ENCODE results near the gene LRRC3.
A peak's percentile ranks its signal among the peaks of the same experiment; 100 is the strongest.

The LRRC3 gene

DNA sequence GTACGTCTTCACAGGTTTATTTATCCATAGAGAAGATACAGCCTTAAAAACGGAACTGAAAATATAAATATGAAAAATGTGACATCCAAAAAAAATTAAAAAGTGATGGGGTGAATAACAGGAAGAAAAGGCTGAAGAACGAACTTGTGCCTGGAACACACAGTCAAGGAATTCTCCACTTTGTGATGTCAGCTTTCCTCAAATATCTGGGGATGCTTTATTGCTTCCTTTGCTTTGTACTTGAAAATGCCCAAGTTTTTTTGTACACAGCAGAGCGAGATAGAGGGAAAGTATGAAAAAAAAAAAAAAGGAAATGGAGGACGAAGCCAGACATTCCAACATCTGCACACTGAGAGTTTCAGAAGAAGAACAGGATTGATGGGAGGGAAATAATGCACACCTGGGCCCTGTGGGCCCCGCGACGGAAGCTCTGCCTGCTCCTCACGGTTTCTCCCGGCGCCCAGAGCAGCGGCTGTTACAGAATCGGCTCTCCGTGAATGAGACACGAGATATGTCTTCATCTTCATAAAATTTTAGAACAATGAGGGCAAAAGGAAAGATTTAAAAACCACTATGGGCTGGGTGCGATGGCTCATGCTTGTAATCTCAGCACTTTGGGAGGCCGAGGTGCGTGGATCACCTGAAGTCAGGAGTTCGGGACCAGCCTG is 10.0 kb upstream of the LRRC3 start:
- Histone ChIP-seq H3K14ac (ENCODE audit: low read length) (no peak overlapping the region), H2BK5ac (ENCODE audit: low read length) (no peak overlapping the region), H2BK15ac (ENCODE audit: low read length) (no peak overlapping the region), H3K4me1 (ENCODE audit: control insufficient read depth in 2 of 2, insufficient read depth in 1 of 2, low read depth in 1 of 2, low read length in 2 of 2) (peaks cover 5 to 8% of the 10 kb centered on the region in 2 donors), H3K4me3 (ENCODE audit: low read length in 2 of 2) (no peak overlapping the region), H3K4me2 (ENCODE audit: insufficient read depth, low read length, poor library complexity, severe bottlenecking) (no peak overlapping the region), H3K4ac (ENCODE audit: low read length) (no peak overlapping the region), H3K23ac (ENCODE audit: low read depth, low read length, poor library complexity) (no peak overlapping the region), H3K18ac (ENCODE audit: low read length) (no peak overlapping the region), H3K27ac (replicated peaks; ENCODE audit: low read length) (no peak overlapping the region), H2AFZ (ENCODE audit: low read length) (no peak overlapping the region), H4K91ac (ENCODE audit: low read depth, low read length, poor library complexity) (no peak overlapping the region), H2BK120ac (ENCODE audit: low read depth, low read length) (no peak overlapping the region), H3K9ac (ENCODE audit: low read depth, low read length, poor library complexity) (no peak overlapping the region), H3K79me1 (ENCODE audit: low read depth, low read length) (no peaks in the 10 kb centered on the region), H3K27me3 (ENCODE audit: control insufficient read depth in 3 of 3, insufficient read depth in 3 of 3, low read depth in 1 of 3, low read length in 3 of 3) (peaks cover 0 to 12% (median 0%) of the 10 kb centered on the region in 3 experiments), H4K8ac (ENCODE audit: low read depth, low read length) (no peak overlapping the region), H3K36me3 (replicated peaks in 1 of 2; ENCODE audit: control insufficient read depth in 2 of 2, insufficient read depth in 2 of 2, low read length in 2 of 2) (no peaks in the 10 kb centered on the region), H2AK5ac (ENCODE audit: low read depth, low read length) (no peak overlapping the region), H3K9me3 (replicated peaks in 1 of 2; ENCODE audit: control insufficient read depth in 2 of 2, insufficient read depth in 1 of 2, low read depth in 1 of 2, low read length in 2 of 2) (peaks cover 0 to 4% of the 10 kb centered on the region in 2 donors), H2BK12ac (ENCODE audit: low read length) (no peak overlapping the region)
- no CpG with 5 or more reads among the region's 19 CpGs for WGBS, 2 donors (ENCODE audit: extremely low coverage in 2 of 2, insufficient read length in 2 of 2, insufficient replicate concordance in 1 of 2)
- DNase-seq (ENCODE audit: low spot score) = no peak

DNA sequence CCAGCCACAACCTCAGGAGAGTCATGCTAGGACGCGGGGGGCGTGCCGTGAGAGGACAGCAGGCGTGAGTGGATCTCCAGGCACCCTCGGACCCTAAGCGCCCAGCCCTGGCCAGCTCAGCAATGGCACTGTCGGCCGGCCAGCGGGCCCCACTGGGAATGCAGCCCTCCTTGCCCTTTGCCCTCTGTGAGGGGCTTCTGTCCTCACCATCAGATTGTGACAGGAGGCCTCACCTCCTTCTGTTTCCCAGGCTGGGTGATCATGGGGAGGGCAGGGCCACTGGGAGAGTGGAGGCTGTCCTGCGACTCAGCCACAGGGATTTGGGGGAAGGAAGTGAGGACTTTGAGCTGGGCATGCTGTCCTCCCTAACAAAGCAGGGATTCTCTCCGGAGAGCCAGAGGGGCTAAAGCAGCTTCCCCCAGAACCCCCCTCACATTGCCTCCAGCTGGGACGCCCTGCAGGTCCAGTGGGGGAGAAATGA is 6.6 kb upstream of the LRRC3 start:
- H4K91ac ChIP-seq (ENCODE audit: low read depth, low read length, poor library complexity) = no peak overlapping the region
- H3K14ac ChIP-seq (ENCODE audit: low read length) = peak overlapping the region; percentile 78
- peak overlapping the region; percentile 26 for H3K4ac ChIP-seq (ENCODE audit: low read length)
- no peaks in the 10 kb centered on the region for H3K36me3 ChIP-seq (replicated peaks in 1 of 2; ENCODE audit: control insufficient read depth in 2 of 2, insufficient read depth in 2 of 2, low read length in 2 of 2)
- H3K4me1 ChIP-seq (ENCODE audit: control insufficient read depth in 2 of 2, insufficient read depth in 1 of 2, low read depth in 1 of 2, low read length in 2 of 2) = peaks cover 5 to 8% of the 10 kb centered on the region in 2 donors
- no peak overlapping the region for H3K23ac ChIP-seq (ENCODE audit: low read depth, low read length, poor library complexity)
- H2BK120ac ChIP-seq (ENCODE audit: low read depth, low read length) = no peak overlapping the region
- H3K18ac ChIP-seq (ENCODE audit: low read length) = peak overlapping the region; percentile 54
- H4K8ac ChIP-seq (ENCODE audit: low read depth, low read length) = no peak overlapping the region
- DNase-seq (ENCODE audit: low spot score) = no peak
- WGBS, 2 donors (ENCODE audit: extremely low coverage in 2 of 2, insufficient read length in 2 of 2, insufficient replicate concordance in 1 of 2) = no CpG with 5 or more reads among the region's 13 CpGs
- H3K4me3 ChIP-seq (ENCODE audit: low read length in 2 of 2) = no peak overlapping the region
- no peak overlapping the region for H2BK15ac ChIP-seq (ENCODE audit: low read length)
- no peak overlapping the region for H2AFZ ChIP-seq (ENCODE audit: low read length)
- H3K79me1 ChIP-seq (ENCODE audit: low read depth, low read length) = no peaks in the 10 kb centered on the region
- no peak overlapping the region for H2BK12ac ChIP-seq (ENCODE audit: low read length)
- H3K4me2 ChIP-seq (ENCODE audit: insufficient read depth, low read length, poor library complexity, severe bottlenecking) = no peak overlapping the region
- H3K9me3 ChIP-seq (replicated peaks in 1 of 2; ENCODE audit: control insufficient read depth in 2 of 2, insufficient read depth in 1 of 2, low read depth in 1 of 2, low read length in 2 of 2) = peaks cover 0 to 3% of the 10 kb centered on the region in 2 donors
- no peak overlapping the region for H2BK5ac ChIP-seq (ENCODE audit: low read length)
- H3K27ac ChIP-seq (replicated peaks; ENCODE audit: low read length) = no peak overlapping the region
- peaks cover 0 to 18% (median 0%) of the 10 kb centered on the region in 3 experiments for H3K27me3 ChIP-seq (ENCODE audit: control insufficient read depth in 3 of 3, insufficient read depth in 3 of 3, low read depth in 1 of 3, low read length in 3 of 3)
- no peak overlapping the region for H3K9ac ChIP-seq (ENCODE audit: low read depth, low read length, poor library complexity)
- no peak overlapping the region for H2AK5ac ChIP-seq (ENCODE audit: low read depth, low read length)

DNA sequence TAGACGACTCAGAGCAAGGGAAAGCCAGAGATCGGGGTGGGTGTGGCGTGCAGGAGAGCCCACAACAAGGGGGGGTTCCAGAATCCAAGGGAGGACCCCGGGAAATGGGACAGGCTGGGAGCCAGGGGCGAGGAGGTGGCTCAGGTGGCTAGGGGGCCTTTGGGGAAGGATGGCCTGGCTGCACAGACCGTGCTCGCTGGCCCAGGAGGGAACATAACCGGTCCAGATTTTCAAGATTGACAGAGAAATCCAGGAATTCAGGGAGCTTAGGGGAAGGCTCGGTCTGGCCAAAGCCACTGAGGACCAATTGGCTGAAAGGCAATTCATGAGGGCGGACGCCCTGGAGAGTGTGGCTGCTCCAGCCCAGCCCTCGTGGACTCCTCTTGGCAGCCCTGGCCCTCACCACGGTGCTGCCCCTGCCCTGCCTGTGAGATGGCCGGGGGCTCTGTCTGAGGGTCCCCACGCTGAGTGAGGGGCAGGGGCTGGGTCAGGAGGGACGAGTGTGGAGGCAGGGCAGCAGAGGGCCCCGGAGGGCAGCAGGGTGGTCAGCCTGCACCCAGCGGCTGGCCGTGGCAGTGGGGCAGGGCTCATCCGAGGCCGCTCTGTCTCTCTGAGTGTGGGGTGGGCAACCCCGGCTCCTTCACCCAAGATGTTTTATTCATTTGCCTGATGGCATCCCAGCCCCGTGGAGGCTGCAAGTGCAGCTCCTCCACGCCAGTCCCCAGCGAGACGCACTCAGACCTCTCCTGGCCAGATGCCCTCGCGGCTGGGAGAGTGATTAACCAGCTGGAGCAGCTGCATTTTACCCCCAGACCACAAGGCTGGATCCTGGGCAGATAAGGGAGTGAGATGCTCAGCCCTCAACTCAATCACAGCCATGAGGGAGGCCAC is 5.6 kb upstream of the LRRC3 start:
- Histone ChIP-seq H3K79me1 (ENCODE audit: low read depth, low read length) (no peaks in the 10 kb centered on the region), H2BK120ac (ENCODE audit: low read depth, low read length) (no peak overlapping the region), H4K91ac (ENCODE audit: low read depth, low read length, poor library complexity) (no peak overlapping the region), H3K4me1 (ENCODE audit: control insufficient read depth in 2 of 2, insufficient read depth in 1 of 2, low read depth in 1 of 2, low read length in 2 of 2) (peaks cover 5 to 8% of the 10 kb centered on the region in 2 donors), H2BK12ac (ENCODE audit: low read length) (no peak overlapping the region), H2AK5ac (ENCODE audit: low read depth, low read length) (peak overlapping the region; percentile 85), H3K27me3 (ENCODE audit: control insufficient read depth in 3 of 3, insufficient read depth in 3 of 3, low read depth in 1 of 3, low read length in 3 of 3) (peaks cover 0 to 18% (median 0%) of the 10 kb centered on the region in 3 experiments), H3K18ac (ENCODE audit: low read length) (peak overlapping the region; percentile 65), H2BK5ac (ENCODE audit: low read length) (no peak overlapping the region), H2BK15ac (ENCODE audit: low read length) (peak overlapping the region; percentile 94), H2AFZ (ENCODE audit: low read length) (no peak overlapping the region), H4K8ac (ENCODE audit: low read depth, low read length) (peak overlapping the region; percentile 48), H3K4me3 (ENCODE audit: low read length in 2 of 2) (no peak overlapping the region), H3K4ac (ENCODE audit: low read length) (peak overlapping the region; percentile 71), H3K9me3 (replicated peaks in 1 of 2; ENCODE audit: control insufficient read depth in 2 of 2, insufficient read depth in 1 of 2, low read depth in 1 of 2, low read length in 2 of 2) (peaks cover 0 to 2% of the 10 kb centered on the region in 2 donors), H3K36me3 (replicated peaks in 1 of 2; ENCODE audit: control insufficient read depth in 2 of 2, insufficient read depth in 2 of 2, low read length in 2 of 2) (no peaks in the 10 kb centered on the region), H3K14ac (ENCODE audit: low read length) (peak overlapping the region; percentile 63), H3K23ac (ENCODE audit: low read depth, low read length, poor library complexity) (peak overlapping the region; percentile 67), H3K9ac (ENCODE audit: low read depth, low read length, poor library complexity) (peak overlapping the region; percentile 12), H3K27ac (replicated peaks; ENCODE audit: low read length) (no peak overlapping the region), H3K4me2 (ENCODE audit: insufficient read depth, low read length, poor library complexity, severe bottlenecking) (no peak overlapping the region)
- no peak for DNase-seq (ENCODE audit: low spot score)
- WGBS, 2 donors (ENCODE audit: extremely low coverage in 2 of 2, insufficient read length in 2 of 2, insufficient replicate concordance in 1 of 2) = no CpG with 5 or more reads among the region's 28 CpGs

DNA sequence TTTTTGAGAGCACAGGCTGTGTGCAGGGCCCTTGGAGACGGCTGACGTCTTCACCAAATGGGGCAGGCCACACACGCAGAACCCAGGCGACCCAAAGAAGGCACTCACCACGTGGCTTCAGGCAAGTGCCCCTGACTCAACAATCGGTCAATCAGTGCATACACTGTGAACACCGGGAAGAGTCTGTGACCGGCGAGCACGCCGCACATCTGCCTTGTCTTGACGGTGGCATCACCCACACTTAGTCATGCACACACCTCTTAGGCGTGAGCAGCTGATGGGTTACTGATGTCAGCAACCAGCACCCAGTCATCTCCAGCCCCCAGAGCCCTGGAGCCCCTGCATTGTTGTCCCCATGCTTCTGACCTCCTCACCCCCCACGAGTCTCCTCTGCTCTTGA is 4.9 kb upstream of the LRRC3 start:
- Histone ChIP-seq H2AFZ (ENCODE audit: low read length) (no peak overlapping the region), H3K27ac (replicated peaks; ENCODE audit: low read length) (no peak overlapping the region), H3K79me1 (ENCODE audit: low read depth, low read length) (no peaks in the 10 kb centered on the region), H2BK15ac (ENCODE audit: low read length) (no peak overlapping the region), H3K14ac (ENCODE audit: low read length) (no peak overlapping the region), H3K4me1 (ENCODE audit: control insufficient read depth in 2 of 2, insufficient read depth in 1 of 2, low read depth in 1 of 2, low read length in 2 of 2) (peaks cover 5 to 8% of the 10 kb centered on the region in 2 donors), H2AK5ac (ENCODE audit: low read depth, low read length) (no peak overlapping the region), H2BK120ac (ENCODE audit: low read depth, low read length) (no peak overlapping the region), H3K4me2 (ENCODE audit: insufficient read depth, low read length, poor library complexity, severe bottlenecking) (no peak overlapping the region), H3K4me3 (ENCODE audit: low read length in 2 of 2) (no peak overlapping the region), H3K36me3 (replicated peaks in 1 of 2; ENCODE audit: control insufficient read depth in 2 of 2, insufficient read depth in 2 of 2, low read length in 2 of 2) (no peaks in the 10 kb centered on the region), H3K9me3 (replicated peaks in 1 of 2; ENCODE audit: control insufficient read depth in 2 of 2, insufficient read depth in 1 of 2, low read depth in 1 of 2, low read length in 2 of 2) (peaks cover 0 to 2% of the 10 kb centered on the region in 2 donors), H3K23ac (ENCODE audit: low read depth, low read length, poor library complexity) (no peak overlapping the region), H4K91ac (ENCODE audit: low read depth, low read length, poor library complexity) (no peak overlapping the region), H4K8ac (ENCODE audit: low read depth, low read length) (no peak overlapping the region), H3K27me3 (ENCODE audit: control insufficient read depth in 3 of 3, insufficient read depth in 3 of 3, low read depth in 1 of 3, low read length in 3 of 3) (peaks cover 0 to 18% (median 0%) of the 10 kb centered on the region in 3 experiments), H2BK12ac (ENCODE audit: low read length) (no peak overlapping the region), H3K4ac (ENCODE audit: low read length) (no peak overlapping the region), H3K9ac (ENCODE audit: low read depth, low read length, poor library complexity) (no peak overlapping the region), H3K18ac (ENCODE audit: low read length) (peak overlapping the region; percentile 6), H2BK5ac (ENCODE audit: low read length) (no peak overlapping the region)
- WGBS, 2 donors (ENCODE audit: extremely low coverage in 2 of 2, insufficient read length in 2 of 2, insufficient replicate concordance in 1 of 2) = no CpG with 5 or more reads among the region's 14 CpGs
- DNase-seq (ENCODE audit: low spot score) = no peak
